OCI-LY3 (cell line): Measurements from ENCODE around the gene RACGAP1.

ENCODE experiments used
- EZH2phosphoT487 ChIP-seq: fragments of 200-600 bp; shearing (Covaris generic); IDR thresholded peaks from 2 replicates; pipeline ENCODE4 v1.6.1; 2018; ENCODE audit warnings: antibody characterized with exemption, mixed run types, low read depth
- TF ChIP-seq, protein P1 (sequence below): fragments of 200-600, 300-600 bp; sonication (generic); IDR thresholded peaks from 2 replicates; pipeline ENCODE4 v1.5.1; 2014; ENCODE audit warnings: antibody characterized with exemption, low read length, low read depth

DNA sequence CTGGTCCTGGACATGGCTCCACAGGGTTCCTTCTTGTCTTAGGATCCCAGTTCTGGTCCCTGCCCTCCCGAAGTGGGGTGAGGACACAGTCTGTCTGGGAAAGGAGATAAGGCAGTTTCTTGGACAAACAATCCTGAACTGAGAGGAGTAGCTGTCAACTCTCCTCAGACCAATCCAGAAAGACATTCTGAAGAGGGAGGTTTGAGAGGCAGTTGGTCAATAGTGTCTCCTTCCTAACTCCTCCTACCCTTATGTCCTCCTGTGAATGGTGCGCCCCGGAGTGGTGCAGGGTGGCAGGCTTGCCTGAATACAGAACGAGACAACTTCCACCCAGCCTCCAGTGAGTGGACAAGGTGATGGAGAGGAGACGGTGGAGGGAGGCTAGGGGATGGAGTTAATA, 16.7 kb upstream of the RACGAP1 start:
- TF ChIP-seq, protein P1, sequence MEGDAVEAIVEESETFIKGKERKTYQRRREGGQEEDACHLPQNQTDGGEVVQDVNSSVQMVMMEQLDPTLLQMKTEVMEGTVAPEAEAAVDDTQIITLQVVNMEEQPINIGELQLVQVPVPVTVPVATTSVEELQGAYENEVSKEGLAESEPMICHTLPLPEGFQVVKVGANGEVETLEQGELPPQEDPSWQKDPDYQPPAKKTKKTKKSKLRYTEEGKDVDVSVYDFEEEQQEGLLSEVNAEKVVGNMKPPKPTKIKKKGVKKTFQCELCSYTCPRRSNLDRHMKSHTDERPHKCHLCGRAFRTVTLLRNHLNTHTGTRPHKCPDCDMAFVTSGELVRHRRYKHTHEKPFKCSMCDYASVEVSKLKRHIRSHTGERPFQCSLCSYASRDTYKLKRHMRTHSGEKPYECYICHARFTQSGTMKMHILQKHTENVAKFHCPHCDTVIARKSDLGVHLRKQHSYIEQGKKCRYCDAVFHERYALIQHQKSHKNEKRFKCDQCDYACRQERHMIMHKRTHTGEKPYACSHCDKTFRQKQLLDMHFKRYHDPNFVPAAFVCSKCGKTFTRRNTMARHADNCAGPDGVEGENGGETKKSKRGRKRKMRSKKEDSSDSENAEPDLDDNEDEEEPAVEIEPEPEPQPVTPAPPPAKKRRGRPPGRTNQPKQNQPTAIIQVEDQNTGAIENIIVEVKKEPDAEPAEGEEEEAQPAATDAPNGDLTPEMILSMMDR = no peak
- no peak for TF ChIP-seq EZH2phosphoT487
